ENCODE data around the gene ANO3.

DNA sequence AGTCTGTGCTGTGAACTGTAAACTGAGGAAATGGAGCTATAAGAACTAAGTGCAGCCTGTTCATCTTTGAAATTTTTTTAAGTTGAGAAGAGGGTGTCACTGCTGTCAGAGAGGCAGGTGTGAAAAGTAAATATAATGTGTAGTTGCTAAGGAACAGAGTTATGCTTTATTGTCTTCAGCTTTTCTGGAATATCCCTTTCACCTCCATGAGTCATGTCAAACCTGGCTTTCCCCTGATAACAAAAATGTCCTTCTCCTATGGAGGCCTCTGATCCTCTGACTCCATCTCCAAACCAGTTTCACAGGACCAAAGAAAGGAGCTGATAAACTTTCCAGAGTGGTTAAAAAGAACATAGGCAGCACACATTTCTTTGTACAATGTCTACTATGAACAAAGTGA, 252.9 kb downstream of the ANO3 start:
- TF ChIP-seq EZH2phosphoT487 (IDR thresholded peaks at IDR 0.05; ENCODE audit: insufficient read depth, low read depth) (no peak), EZH2 (IDR thresholded peaks at IDR 0.05; ENCODE audit: insufficient read depth, poor library complexity, severe bottlenecking) (no peak)

All from GM23248 (cell line).